Tibial artery (tissue), 4 donors: ENCODE results near the gene KRTAP4-12.
"Not testable (repeated sequence)": the region's sequence is repeated elsewhere in the genome, so short reads cannot be mapped to it uniquely, and the experiment has no call there.

Experiments
- DNase-seq, 2 donors: peaks; one replicate each; pipeline ENCODE4 v3.0.0-alpha.2; 2019
- H3K27ac ChIP-seq, 2 donors: fragments of 200-600 bp; sonication (generic) in 1 of 2; 1 replicate in 1 of 2; 2 replicates in 1 of 2; pipeline ENCODE4 v1.5.1; 2018 to 2019; ENCODE audit warnings: mild to moderate bottlenecking in 1 of 2
- H3K27me3 ChIP-seq, 2 donors: fragments of 200-600 bp; sonication (generic) in 1 of 2; one replicate each; pipeline versions ENCODE4 v1.5.1 to v1.6.0; 2016 to 2019
- H3K36me3 ChIP-seq, 3 donors: fragments of 200-600 bp; sonication (generic) in 2 of 3; one replicate each; pipeline ENCODE4 v1.5.1; 2016 to 2019; ENCODE audit warnings: mild to moderate bottlenecking in 2 of 3
- H3K4me1 ChIP-seq, 4 donors: fragments of 200-600 bp; sonication (generic) in 2 of 4; 1 replicate in 3 of 4; 2 replicates in 1 of 4; pipeline ENCODE4 v1.5.1; 2016 to 2019
- H3K4me3 ChIP-seq, 2 donors: fragments of 200-600 bp; sonication (generic) in 1 of 2; 1 replicate in 1 of 2; 2 replicates in 1 of 2; pipeline ENCODE4 v1.5.1; 2018 to 2019; ENCODE audit warnings: mild to moderate bottlenecking in 2 of 2
- H3K9me3 ChIP-seq, 3 donors: fragments of 200-600 bp; sonication (generic) in 1 of 3; one replicate each; pipeline ENCODE4 v1.5.1; 2016 to 2019
- intact Hi-C: fragments of 100-400 bp; cut with DNase I; formaldehyde crosslinking; loops from one replicate; pipeline ENCODE4 v1.15.0; 2023; ENCODE audit warnings: low total_unique reads
- TF ChIP-seq, protein P1 (sequence below), 2 experiments: fragments of 200-600 bp in 1 of 2; fragments of 450-650 bp in 1 of 2; IDR thresholded peaks; one replicate each; pipeline ENCODE4 v1.5.1; 2017 to 2019; ENCODE audit warnings: antibody characterized with exemption in 2 of 2, mild to moderate bottlenecking in 1 of 2, moderate library complexity in 1 of 2

The KRTAP4-12 gene

GRCh38 chr17:41118721-41119120, 5.3 kb downstream of the KRTAP4-12 start:
- Histone ChIP-seq H3K4me3 (no peak overlapping the region), H3K27me3 (peaks cover 0 to 9% of the 10 kb centered on the region in 2 donors), H3K36me3 (no peaks in the 10 kb centered on the region), H3K9me3 (no peaks in the 10 kb centered on the region), H3K27ac (no peak overlapping the region), H3K4me1 (no peaks in the 10 kb centered on the region)
- TF ChIP-seq, protein P1, sequence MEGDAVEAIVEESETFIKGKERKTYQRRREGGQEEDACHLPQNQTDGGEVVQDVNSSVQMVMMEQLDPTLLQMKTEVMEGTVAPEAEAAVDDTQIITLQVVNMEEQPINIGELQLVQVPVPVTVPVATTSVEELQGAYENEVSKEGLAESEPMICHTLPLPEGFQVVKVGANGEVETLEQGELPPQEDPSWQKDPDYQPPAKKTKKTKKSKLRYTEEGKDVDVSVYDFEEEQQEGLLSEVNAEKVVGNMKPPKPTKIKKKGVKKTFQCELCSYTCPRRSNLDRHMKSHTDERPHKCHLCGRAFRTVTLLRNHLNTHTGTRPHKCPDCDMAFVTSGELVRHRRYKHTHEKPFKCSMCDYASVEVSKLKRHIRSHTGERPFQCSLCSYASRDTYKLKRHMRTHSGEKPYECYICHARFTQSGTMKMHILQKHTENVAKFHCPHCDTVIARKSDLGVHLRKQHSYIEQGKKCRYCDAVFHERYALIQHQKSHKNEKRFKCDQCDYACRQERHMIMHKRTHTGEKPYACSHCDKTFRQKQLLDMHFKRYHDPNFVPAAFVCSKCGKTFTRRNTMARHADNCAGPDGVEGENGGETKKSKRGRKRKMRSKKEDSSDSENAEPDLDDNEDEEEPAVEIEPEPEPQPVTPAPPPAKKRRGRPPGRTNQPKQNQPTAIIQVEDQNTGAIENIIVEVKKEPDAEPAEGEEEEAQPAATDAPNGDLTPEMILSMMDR (IDR thresholded peaks at IDR 0.05) = no peak
- DNase-seq = no peak
- intact Hi-C loops = no loop called here

GRCh38 chr17:41117846-41118386, 6.1 kb downstream of the KRTAP4-12 start, which contains the start of gene KRTAP4-11:
Gene KRTAP4-11, minus strand, starts transcription at chr17:41118373. Its CDS starts 58 bp downstream, at chr17:41118315.
- DNase-seq, H3K4me1 ChIP-seq, intact Hi-C loops, H3K27me3 ChIP-seq, H3K27ac ChIP-seq, H3K36me3 ChIP-seq, H3K4me3 ChIP-seq, H3K9me3 ChIP-seq: not testable (repeated sequence)

DNA sequence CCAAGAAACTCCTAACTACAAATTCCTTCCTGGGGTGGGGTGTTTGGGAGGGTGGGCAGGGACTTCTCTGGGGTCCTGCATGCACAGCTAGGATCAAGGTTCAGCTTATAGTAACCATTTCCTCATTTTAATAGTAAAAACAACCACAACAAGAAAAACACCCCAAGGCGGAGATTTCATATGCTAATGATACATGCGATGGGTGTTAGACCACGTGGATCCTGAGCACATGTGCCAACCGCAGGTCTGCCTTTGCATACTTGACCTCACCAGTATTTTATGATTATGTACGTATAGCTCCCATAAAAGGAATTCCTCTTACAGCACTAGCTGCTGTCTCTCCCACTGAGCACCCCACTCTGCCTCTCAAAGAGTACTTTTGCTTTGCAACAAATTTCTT, 7.7 kb downstream of the KRTAP4-12 start:
- Histone ChIP-seq H3K27ac (no peak overlapping the region), H3K36me3 (no peaks in the 10 kb centered on the region), H3K9me3 (no peaks in the 10 kb centered on the region), H3K27me3 (peaks cover 0 to 9% of the 10 kb centered on the region in 2 donors), H3K4me1 (no peaks in the 10 kb centered on the region), H3K4me3 (no peak overlapping the region)
- TF ChIP-seq, protein P1 (IDR thresholded peaks at IDR 0.05) = no peak
- no peak for DNase-seq
- intact Hi-C loops = no loop called here

DNA sequence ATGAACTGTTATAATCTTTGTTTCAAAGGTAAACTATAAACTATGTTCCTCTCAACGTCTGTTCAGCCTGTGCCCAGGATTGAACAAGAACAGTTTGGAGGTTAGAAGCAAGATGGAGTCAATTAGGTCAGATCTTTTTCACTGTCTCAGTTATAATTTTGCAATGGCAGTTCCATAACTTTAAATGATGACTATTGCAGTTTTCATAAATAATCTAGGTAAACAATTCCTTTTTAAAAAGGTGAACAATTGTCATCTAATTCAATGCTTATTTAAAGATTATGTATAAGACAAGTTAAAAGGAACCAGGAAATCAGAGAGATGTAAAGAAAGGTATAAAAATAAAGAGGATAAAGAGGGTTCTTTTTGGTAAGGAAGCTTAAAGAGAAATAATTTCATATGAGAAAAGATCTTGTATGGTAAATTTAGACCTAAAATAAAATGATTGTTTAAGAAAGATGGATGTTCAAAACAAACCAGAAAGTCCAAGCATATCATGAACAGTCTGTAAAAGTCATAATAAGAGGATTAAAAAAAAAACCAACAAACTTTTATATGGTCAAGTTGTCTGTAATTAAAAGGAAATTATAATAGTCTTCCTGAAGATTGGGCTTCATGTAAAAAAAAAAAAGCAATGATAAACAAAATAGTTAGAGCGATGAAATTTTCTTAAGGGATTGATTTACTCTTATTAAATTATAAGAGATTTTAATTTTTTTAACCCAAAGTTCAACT, 12.7 kb downstream of the KRTAP4-12 start:
- DNase-seq = no peak
- no peak overlapping the region for H3K4me3 ChIP-seq
- no peaks in the 10 kb centered on the region for H3K9me3 ChIP-seq
- intact Hi-C loops = no loop called here
- TF ChIP-seq, protein P1 (IDR thresholded peaks at IDR 0.05) = no peak
- no peaks in the 10 kb centered on the region for H3K36me3 ChIP-seq
- no peak overlapping the region for H3K27ac ChIP-seq
- H3K4me1 ChIP-seq = no peaks in the 10 kb centered on the region
- H3K27me3 ChIP-seq = no peaks in the 10 kb centered on the region

DNA sequence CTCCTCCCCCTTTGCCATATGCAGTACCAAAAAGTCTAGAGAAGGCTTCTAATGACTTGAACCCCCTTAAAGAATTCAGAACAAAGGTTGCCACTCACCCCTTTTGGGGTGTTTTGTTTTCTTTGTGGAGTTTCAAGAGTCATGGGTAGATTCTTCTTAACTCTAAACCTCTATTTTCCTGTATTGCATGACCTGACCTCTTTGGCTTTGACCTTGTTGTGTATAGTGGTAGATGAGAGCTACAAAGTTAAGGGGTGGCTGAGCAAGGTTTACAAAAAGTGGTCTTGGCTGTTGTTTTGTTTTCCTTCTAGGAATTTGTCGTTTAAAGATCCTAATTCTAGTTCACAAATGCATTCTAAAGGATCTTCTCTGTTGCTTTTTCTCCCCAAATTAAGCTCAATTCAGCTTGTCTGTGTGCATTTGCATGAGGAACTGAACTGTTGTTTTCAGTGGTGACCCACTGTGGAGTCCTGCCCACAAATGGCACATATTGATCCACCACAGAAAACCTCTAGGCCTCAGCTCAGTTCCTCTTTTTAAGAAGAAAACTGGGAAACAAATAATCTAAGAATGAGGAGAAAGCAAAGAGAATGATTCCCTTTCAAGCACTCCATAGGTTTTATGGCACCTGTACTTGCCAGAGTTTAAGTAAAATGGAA, 15.1 kb downstream of the KRTAP4-12 start:
- H3K27me3 ChIP-seq, H3K4me3 ChIP-seq, intact Hi-C loops, DNase-seq, H3K36me3 ChIP-seq, H3K4me1 ChIP-seq, H3K27ac ChIP-seq, H3K9me3 ChIP-seq: not testable (repeated sequence)

DNA sequence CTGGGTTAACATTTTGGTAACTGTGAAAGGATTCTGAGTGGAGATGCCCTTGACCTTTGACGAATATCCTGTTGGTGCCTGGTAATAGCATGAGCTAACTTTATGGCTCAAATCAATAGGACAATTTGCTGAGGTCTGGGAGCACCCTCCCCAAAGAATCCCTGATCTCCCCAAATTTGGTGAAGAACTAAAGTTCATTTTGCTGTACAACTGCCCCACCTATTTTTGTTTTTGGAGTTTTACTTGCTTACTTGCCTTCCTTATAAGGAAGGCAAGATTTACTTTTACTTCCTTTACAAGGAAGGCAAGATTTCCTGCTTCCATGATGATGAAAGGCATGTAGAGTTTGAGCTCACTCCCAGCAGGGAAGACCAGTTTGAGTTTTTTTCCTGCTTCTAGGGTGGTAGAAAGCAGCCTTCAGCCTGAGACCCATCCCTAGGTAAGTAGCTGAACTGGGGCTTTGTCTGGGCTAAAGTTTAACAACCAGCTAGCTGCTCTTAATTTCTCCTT, 16.0 kb downstream of the KRTAP4-12 start:
- H3K27ac ChIP-seq = no peak overlapping the region
- DNase-seq = no peak
- intact Hi-C loops = no loop called here
- H3K4me1 ChIP-seq = no peaks in the 10 kb centered on the region
- H3K4me3 ChIP-seq = no peak overlapping the region
- no peaks in the 10 kb centered on the region for H3K27me3 ChIP-seq
- TF ChIP-seq, protein P1 (IDR thresholded peaks at IDR 0.05) = no peak
- H3K9me3 ChIP-seq = no peaks in the 10 kb centered on the region
- no peaks in the 10 kb centered on the region for H3K36me3 ChIP-seq

GRCh38 chr17:41105347-41105746, 18.6 kb downstream of the KRTAP4-12 start, which contains the start of gene KRTAP4-9:
Gene KRTAP4-9, plus strand, starts transcription at chr17:41105389. Its CDS starts 0 bp downstream, at chr17:41105389.
- H3K4me3 ChIP-seq, H3K27ac ChIP-seq, H3K27me3 ChIP-seq, H3K9me3 ChIP-seq, H3K36me3 ChIP-seq, intact Hi-C loops, DNase-seq, H3K4me1 ChIP-seq: not testable (repeated sequence)

DNA sequence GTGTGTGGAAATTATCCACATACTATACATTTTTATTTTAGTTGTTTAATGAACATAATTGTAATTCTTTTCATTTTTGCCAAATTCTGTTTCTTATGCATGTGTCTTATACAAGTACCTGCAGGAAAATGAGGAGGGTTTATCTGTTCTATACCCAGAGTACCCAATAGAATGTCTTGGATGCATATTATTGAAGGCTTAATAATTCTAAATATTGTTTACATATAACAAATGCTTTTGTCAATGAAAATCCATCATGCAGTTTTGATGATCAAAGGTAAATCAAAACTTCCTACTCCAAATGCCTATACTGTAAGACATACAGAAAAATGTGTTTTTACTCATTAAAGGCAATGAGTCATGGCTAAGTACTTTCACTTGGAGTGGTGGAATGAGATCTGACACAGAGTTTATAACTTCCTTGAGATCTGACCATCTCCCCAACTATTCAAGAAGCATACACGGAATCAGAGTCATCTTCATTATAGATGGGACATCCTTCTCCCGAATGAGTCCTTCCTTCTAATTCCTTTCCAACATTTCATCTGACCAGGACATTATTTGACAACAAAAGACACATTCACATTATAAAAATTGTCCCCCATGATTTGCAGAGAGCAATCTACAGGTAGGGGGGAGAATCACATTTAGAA, 19.5 kb downstream of the KRTAP4-12 start:
- H3K27me3 ChIP-seq, DNase-seq, H3K9me3 ChIP-seq, H3K4me1 ChIP-seq, H3K36me3 ChIP-seq, H3K27ac ChIP-seq, intact Hi-C loops, H3K4me3 ChIP-seq: not testable (repeated sequence)
